DND-41 (cell line): ENCODE results near the gene C3AR1.

Source experiments
- ATAC-seq: fragments of 200-7000 bp; cut with Tn5 transposase; 3 replicates; pipeline ENCODE4 v1.9.1; 2021; ENCODE audit warnings: low read depth; ENCODE audit not compliant: insufficient read depth
- DNase-seq: peaks from one replicate; pipeline ENCODE4 v3.0.0-alpha.2; 2020
- H2AFZ ChIP-seq: 2 replicates; pipeline ENCODE4 v1.6.0; 2012; ENCODE audit warnings: low read depth, low read length
- H3K27ac ChIP-seq: 2 replicates; pipeline ENCODE4 v1.5.1; 2012; ENCODE audit warnings: low read length, inconsistent platforms
- H3K27me3 ChIP-seq: fragments of 200-600 bp; sonication (generic); 2 replicates; pipeline ENCODE4 v1.6.0; 2012; ENCODE audit warnings: low read length, mild to moderate bottlenecking, inconsistent platforms; ENCODE audit not compliant: insufficient read depth, poor library complexity
- H3K36me3 ChIP-seq: 2 replicates; pipeline ENCODE4 v1.5.1; 2012; ENCODE audit warnings: low read length, inconsistent platforms; ENCODE audit not compliant: insufficient read depth
- H3K4me1 ChIP-seq: 2 replicates; pipeline ENCODE4 v1.5.1; 2012; ENCODE audit warnings: mild to moderate bottlenecking, low read length; ENCODE audit not compliant: insufficient read depth
- H3K4me2 ChIP-seq: 2 replicates; pipeline ENCODE4 v1.6.0; 2012; ENCODE audit warnings: mild to moderate bottlenecking, moderate library complexity, low read length, inconsistent platforms; ENCODE audit not compliant: insufficient read depth
- H3K4me3 ChIP-seq, 2 experiments: fragments of 200-600 bp in 1 of 2; shearing (Covaris generic) in 1 of 2; 2 replicates each; pipeline ENCODE4 v1.5.1; 2012 to 2016; ENCODE audit warnings: inconsistent platforms in 2 of 2, low read length in 2 of 2, mild to moderate bottlenecking in 2 of 2, low read depth in 1 of 2, moderate library complexity in 1 of 2
- H3K79me2 ChIP-seq: 2 replicates; pipeline ENCODE4 v1.6.0; 2012; ENCODE audit warnings: low read length, inconsistent platforms; ENCODE audit not compliant: insufficient read depth
- H3K9ac ChIP-seq: 2 replicates; pipeline ENCODE4 v1.6.0; 2012; ENCODE audit warnings: low read depth, mild to moderate bottlenecking, inconsistent platforms, low read length, moderate library complexity
- H3K9me3 ChIP-seq: 2 replicates; pipeline ENCODE4 v1.5.1; 2012; ENCODE audit warnings: low read length, moderate library complexity, mild to moderate bottlenecking, inconsistent platforms; ENCODE audit not compliant: insufficient read depth, severe bottlenecking
- H4K20me1 ChIP-seq: 2 replicates; pipeline ENCODE4 v1.6.0; 2012; ENCODE audit warnings: low read length; ENCODE audit not compliant: insufficient read depth
- CTCF ChIP-seq: IDR thresholded peaks from 2 replicates; pipeline ENCODE4 v1.5.1; 2012; ENCODE audit warnings: borderline replicate concordance, low read length, moderate library complexity, mild to moderate bottlenecking; ENCODE audit not compliant: poor library complexity, severe bottlenecking; ENCODE audit errors: extremely low read depth
- EZH2 ChIP-seq: IDR thresholded peaks from 3 replicates; pipeline ENCODE4 v1.6.1; 2012; ENCODE audit warnings: borderline replicate concordance, low read depth, mild to moderate bottlenecking, moderate library complexity, low read length, inconsistent platforms; ENCODE audit not compliant: severe bottlenecking

C3AR1 gene

GRCh38 chr12:8081251-8081920 lies 15.2 kb upstream of the C3AR1 start:
- peak overlapping the region; percentile 70 to 87 for H3K4me3 ChIP-seq
- no peaks in the 10 kb centered on the region for H4K20me1 ChIP-seq
- TF ChIP-seq EZH2: no peak
- TF ChIP-seq CTCF: no peak
- no peaks in the 10 kb centered on the region for H3K9me3 ChIP-seq
- peak overlapping the region; percentile 84 for H3K4me2 ChIP-seq
- H3K9ac ChIP-seq: peak overlapping the region; percentile 64
- peak overlapping the region; percentile 96 for H2AFZ ChIP-seq
- ATAC-seq (no peak), DNase-seq (peak; percentile 19)
- H3K27ac ChIP-seq: peak overlapping the region; percentile 85
- no peaks in the 10 kb centered on the region for H3K27me3 ChIP-seq
- no peaks in the 10 kb centered on the region for H3K36me3 ChIP-seq
- peaks cover 52% of the 10 kb centered on the region for H3K79me2 ChIP-seq
- H3K4me1 ChIP-seq: peaks cover 45% of the 10 kb centered on the region

- Histone ChIP-seq H3K36me3 (no peaks in the 10 kb centered on the region), H4K20me1 (no peaks in the 10 kb centered on the region), H3K9ac (no peak overlapping the region), H3K27me3 (no peaks in the 10 kb centered on the region), H3K4me1 (peaks cover 41% of the 10 kb centered on the region), H2AFZ (no peak overlapping the region), H3K27ac (no peak overlapping the region), H3K79me2 (peaks cover 40% of the 10 kb centered on the region), H3K9me3 (no peaks in the 10 kb centered on the region), H3K4me2 (0 out of 2 replicates have a peak overlapping the region, but pooled peaks have one; percentile 84), H3K4me3 (no peak overlapping the region)
- ATAC-seq (no peak), DNase-seq (no peak)
- TF ChIP-seq CTCF (no peak), EZH2 (no peak)
Observed at GRCh38 chr12:8080120-8080519, 14.0 kb upstream of the C3AR1 start.

- no peak overlapping the region for H3K27ac ChIP-seq
- H4K20me1 ChIP-seq: no peaks in the 10 kb centered on the region
- peaks cover 29% of the 10 kb centered on the region for H3K79me2 ChIP-seq
- TF ChIP-seq EZH2: no peak
- no peak for TF ChIP-seq CTCF
- H3K9me3 ChIP-seq: no peaks in the 10 kb centered on the region
- H3K4me1 ChIP-seq: peaks cover 31% of the 10 kb centered on the region
- DNase-seq (no peak), ATAC-seq (no peak)
- H2AFZ ChIP-seq: no peak overlapping the region
- H3K4me3 ChIP-seq: no peak overlapping the region
- no peak overlapping the region for H3K9ac ChIP-seq
- no peak overlapping the region for H3K4me2 ChIP-seq
- no peaks in the 10 kb centered on the region for H3K36me3 ChIP-seq
- H3K27me3 ChIP-seq: no peaks in the 10 kb centered on the region
Observed at GRCh38 chr12:8078916-8079315, 12.8 kb upstream of the C3AR1 start.

- no peaks in the 10 kb centered on the region for H4K20me1 ChIP-seq
- no peak overlapping the region for H3K4me2 ChIP-seq
- H3K79me2 ChIP-seq: peaks cover 24% of the 10 kb centered on the region
- H3K4me1 ChIP-seq: peaks cover 26% of the 10 kb centered on the region
- no peaks in the 10 kb centered on the region for H3K9me3 ChIP-seq
- no peaks in the 10 kb centered on the region for H3K27me3 ChIP-seq
- ATAC-seq (peak; percentile 30; the same call in 1 of the 3 replicates), DNase-seq (peak; percentile 67)
- H3K27ac ChIP-seq: no peak overlapping the region
- no peak overlapping the region for H3K9ac ChIP-seq
- H2AFZ ChIP-seq: no peak overlapping the region
- TF ChIP-seq CTCF: peak; percentile 56
- TF ChIP-seq EZH2: no peak
- no peak overlapping the region for H3K4me3 ChIP-seq
- no peaks in the 10 kb centered on the region for H3K36me3 ChIP-seq
Observed at GRCh38 chr12:8078398-8078797, 12.2 kb upstream of the C3AR1 start.
